Type B pancreatic cell (in vitro differentiated cells): ENCODE measurements around the gene SLC47A1. TPM values are rescaled to one million over a fixed set of nuclear protein-coding genes. Genes with fewer than 3 reads are reported as not detected.
"Not testable (repeated sequence)": the region's sequence is repeated elsewhere in the genome, so short reads cannot be mapped to it uniquely, and the experiment has no call there.

ENCODE experiments used
- DNase-seq: peaks from one replicate; pipeline ENCODE4 v3.0.0; 2021; ENCODE audit warnings: mixed read lengths; ENCODE audit not compliant: unreplicated experiment; ENCODE audit errors: extremely low spot score
- H3K27ac Mint-ChIP-seq: 2 replicates; pipeline ENCODE4 v1.8.0; 2021; ENCODE audit warnings: mild to moderate bottlenecking, mixed read lengths
- H3K27me3 Mint-ChIP-seq: 2 replicates; pipeline ENCODE4 v1.8.0; 2021; ENCODE audit warnings: mixed read lengths
- H3K36me3 Mint-ChIP-seq: 2 replicates; pipeline ENCODE4 v1.8.0; 2021; ENCODE audit warnings: mixed read lengths
- H3K4me1 Mint-ChIP-seq: one replicate; pipeline ENCODE4 v1.8.0; 2021; ENCODE audit warnings: mixed read lengths; ENCODE audit not compliant: unreplicated experiment
- H3K4me3 Mint-ChIP-seq: 2 replicates; pipeline ENCODE4 v1.8.0; 2021; ENCODE audit warnings: mild to moderate bottlenecking, mixed read lengths
- H3K9me3 Mint-ChIP-seq: 2 replicates; pipeline ENCODE4 v1.8.0; 2021; ENCODE audit warnings: mixed read lengths
- CTCF ChIP-seq: fragments of 200-600 bp; sonication (generic); conservative IDR thresholded peaks from 2 replicates; pipeline ENCODE4 v1.5.0; 2021; ENCODE audit warnings: antibody characterized with exemption, mild to moderate bottlenecking
- total RNA-seq: library from RNA; stranded (reverse); gene quantifications from 2 replicates; pipeline ENCODE4 v1.2.1, GENCODE V29; 2021; ENCODE audit warnings: low replicate concordance

Gene SLC47A1
- total RNA-seq, 1 donor from 2014 or later, result 5.9 TPM

GRCh38 chr17:19517699-19518098, 16.0 kb upstream of the SLC47A1 start:
- H3K36me3 Mint-ChIP-seq, result no peaks in the 10 kb centered on the region
- H3K4me1 Mint-ChIP-seq, result peaks cover 4% of the 10 kb centered on the region
- H3K4me3 Mint-ChIP-seq, result no peak overlapping the region
- H3K27ac Mint-ChIP-seq, result no peak overlapping the region
- no peak for TF ChIP-seq CTCF
- H3K9me3 Mint-ChIP-seq, result no peaks in the 10 kb centered on the region
- no peaks in the 10 kb centered on the region for H3K27me3 Mint-ChIP-seq
- DNase-seq, result no peak

- H3K27ac Mint-ChIP-seq, result peak overlapping the region; percentile 4
- not testable (repeated sequence) for H3K4me3 Mint-ChIP-seq, H3K4me1 Mint-ChIP-seq, H3K27me3 Mint-ChIP-seq, H3K36me3 Mint-ChIP-seq, H3K9me3 Mint-ChIP-seq, DNase-seq
These were observed 14.0 kb upstream of the SLC47A1 start for GRCh38 chr17:19519388-19520291.

GRCh38 chr17:19520641-19521040, 13.0 kb upstream of the SLC47A1 start:
- TF ChIP-seq CTCF, result no peak
- no peak overlapping the region for H3K4me3 Mint-ChIP-seq
- H3K9me3 Mint-ChIP-seq, result no peaks in the 10 kb centered on the region
- no peak overlapping the region for H3K27ac Mint-ChIP-seq
- H3K36me3 Mint-ChIP-seq, result no peaks in the 10 kb centered on the region
- H3K27me3 Mint-ChIP-seq, result no peaks in the 10 kb centered on the region
- DNase-seq, result no peak
- no peaks in the 10 kb centered on the region for H3K4me1 Mint-ChIP-seq

- Mint-ChIP-seq H3K4me3 (no peak overlapping the region), H3K36me3 (no peaks in the 10 kb centered on the region), H3K9me3 (no peaks in the 10 kb centered on the region), H3K27me3 (peaks cover 4% of the 10 kb centered on the region), H3K27ac (no peak overlapping the region), H3K4me1 (no peaks in the 10 kb centered on the region)
- no peak for TF ChIP-seq CTCF
- DNase-seq, result no peak
These were observed 10.0 kb upstream of the SLC47A1 start for GRCh38 chr17:19523690-19524089.

- peaks cover 14% of the 10 kb centered on the region for H3K27me3 Mint-ChIP-seq
- not testable (repeated sequence) for H3K4me1 Mint-ChIP-seq, H3K9me3 Mint-ChIP-seq, H3K27ac Mint-ChIP-seq, H3K36me3 Mint-ChIP-seq, DNase-seq, H3K4me3 Mint-ChIP-seq
These were observed 6.7 kb upstream of the SLC47A1 start for GRCh38 chr17:19526950-19527349.

GRCh38 chr17:19531780-19532501, 1.7 kb upstream of the SLC47A1 start:
- Mint-ChIP-seq H3K27ac (no peak overlapping the region), H3K9me3 (no peaks in the 10 kb centered on the region), H3K36me3 (no peaks in the 10 kb centered on the region), H3K4me1 (peaks cover 10% of the 10 kb centered on the region), H3K27me3 (peaks cover 42% of the 10 kb centered on the region), H3K4me3 (peak overlapping the region; percentile 60)
- TF ChIP-seq CTCF, result no peak
- no peak for DNase-seq
